ENCODE measurements around the gene CHDH. TPM values are rescaled to one million over a fixed set of nuclear protein-coding genes. Genes with fewer than 3 reads are reported as not detected.

Gene CHDH
- polyA plus RNA-seq, 1 donor (not counting 4 experiments of a cell fraction or from before 2014, with no cell fraction given): not detected

DNA sequence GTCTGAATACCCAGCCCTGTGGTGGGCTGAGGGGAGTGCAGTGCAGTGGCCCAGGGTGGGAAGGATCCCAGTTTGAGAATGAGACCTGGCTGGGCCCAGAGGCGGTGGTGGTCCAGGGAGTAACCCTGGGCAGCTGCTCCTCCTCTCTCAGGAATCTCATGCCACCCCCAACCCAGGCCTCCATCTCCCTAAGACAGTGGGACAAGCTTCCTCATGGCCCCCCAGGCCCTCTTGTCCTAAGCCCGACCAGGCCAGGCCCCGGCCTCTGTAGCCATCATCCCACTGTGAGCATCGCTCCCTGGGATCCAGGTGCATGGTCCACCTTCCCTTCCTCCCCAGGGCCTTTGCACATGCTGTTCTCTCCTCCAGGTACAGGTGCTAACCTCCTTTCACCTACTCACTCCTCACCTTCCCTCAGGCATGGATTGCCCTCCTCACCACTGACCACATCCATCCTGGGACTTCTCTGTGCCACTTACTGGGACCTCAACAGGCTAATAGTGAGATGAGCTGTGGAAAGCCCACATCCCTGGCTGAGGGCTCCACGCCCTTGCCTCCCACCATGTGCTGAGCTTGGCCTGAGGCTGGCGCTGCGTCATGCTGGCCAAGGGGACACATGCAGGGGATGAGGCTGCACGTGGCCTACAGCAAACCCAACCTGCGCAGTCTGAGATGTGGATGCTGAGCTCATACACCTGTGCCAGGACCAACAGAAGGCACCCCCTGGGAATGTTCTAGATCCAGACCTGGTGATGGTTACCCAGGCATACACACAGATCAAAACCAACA lies 9.9 kb downstream of the CHDH start:
- H3K4me3 ChIP-seq (ENCODE audit: control insufficient read depth in 2 of 3, extremely low read depth in 1 of 3, insufficient read depth in 2 of 3, low read depth in 1 of 3, low read length in 3 of 3): no peak overlapping the region
- no peak overlapping the region for H3K4me2 ChIP-seq (ENCODE audit: control insufficient read depth, extremely low read depth, insufficient read depth, low read depth, low read length)

DNA sequence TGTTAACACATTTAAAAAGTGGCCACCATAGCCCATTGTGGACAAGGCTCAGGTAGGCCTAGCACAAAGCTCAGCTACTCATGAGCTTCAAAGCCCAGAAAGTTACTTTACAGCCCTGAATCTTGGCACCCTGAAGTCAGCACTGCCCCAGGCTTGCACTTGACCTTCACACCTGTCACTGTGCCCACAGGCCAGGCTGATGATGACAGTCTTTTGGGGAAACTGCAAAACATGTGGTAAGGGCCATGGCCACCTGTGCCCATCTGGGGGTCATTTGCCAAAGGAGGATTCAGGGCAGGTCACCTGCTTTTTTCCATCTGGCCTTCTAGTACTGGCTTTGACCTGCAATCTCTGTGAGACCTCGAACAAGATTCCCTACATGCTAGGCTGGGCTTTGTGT lies 11.0 kb downstream of the CHDH start:
- no peak for FAIRE-seq
- Histone ChIP-seq H3K36me3 (ENCODE audit: control insufficient read depth in 2 of 2, extremely low read depth in 1 of 2, insufficient read depth in 2 of 2, low read length in 2 of 2) (no peaks in the 10 kb centered on the region), H3K79me2 (ENCODE audit: control insufficient read depth, insufficient read depth, low read length) (no peaks in the 10 kb centered on the region), H3K4me2 (ENCODE audit: control insufficient read depth, extremely low read depth, insufficient read depth, low read depth, low read length) (no peak overlapping the region), H3K9me1 (ENCODE audit: control insufficient read depth, extremely low read depth, insufficient read depth, low read length) (no peaks in the 10 kb centered on the region), H3K27me3 (ENCODE audit: control insufficient read depth, extremely low read depth, insufficient read depth, low read length) (no peaks in the 10 kb centered on the region), H4K20me1 (ENCODE audit: control insufficient read depth, extremely low read depth, insufficient read depth, low read length) (no peaks in the 10 kb centered on the region), H3K4me3 (ENCODE audit: control insufficient read depth in 2 of 3, extremely low read depth in 1 of 3, insufficient read depth in 2 of 3, low read depth in 1 of 3, low read length in 3 of 3) (no peak overlapping the region), H2AFZ (ENCODE audit: control insufficient read depth, low read length) (no peak overlapping the region), H3K9ac (ENCODE audit: control insufficient read depth, extremely low read depth, insufficient read depth, low read length) (no peak overlapping the region), H3K4me1 (ENCODE audit: control insufficient read depth, extremely low read depth, insufficient read depth, low read length) (no peaks in the 10 kb centered on the region), H3K9me3 (ENCODE audit: control insufficient read depth, low read depth, low read length) (no peaks in the 10 kb centered on the region), H3K27ac (ENCODE audit: control insufficient read depth, insufficient read depth, low read length) (no peak overlapping the region)
- no peak for TF ChIP-seq EZH2 (IDR thresholded peaks at IDR 0.05; ENCODE audit: low read length)
- TF ChIP-seq, protein P1, sequence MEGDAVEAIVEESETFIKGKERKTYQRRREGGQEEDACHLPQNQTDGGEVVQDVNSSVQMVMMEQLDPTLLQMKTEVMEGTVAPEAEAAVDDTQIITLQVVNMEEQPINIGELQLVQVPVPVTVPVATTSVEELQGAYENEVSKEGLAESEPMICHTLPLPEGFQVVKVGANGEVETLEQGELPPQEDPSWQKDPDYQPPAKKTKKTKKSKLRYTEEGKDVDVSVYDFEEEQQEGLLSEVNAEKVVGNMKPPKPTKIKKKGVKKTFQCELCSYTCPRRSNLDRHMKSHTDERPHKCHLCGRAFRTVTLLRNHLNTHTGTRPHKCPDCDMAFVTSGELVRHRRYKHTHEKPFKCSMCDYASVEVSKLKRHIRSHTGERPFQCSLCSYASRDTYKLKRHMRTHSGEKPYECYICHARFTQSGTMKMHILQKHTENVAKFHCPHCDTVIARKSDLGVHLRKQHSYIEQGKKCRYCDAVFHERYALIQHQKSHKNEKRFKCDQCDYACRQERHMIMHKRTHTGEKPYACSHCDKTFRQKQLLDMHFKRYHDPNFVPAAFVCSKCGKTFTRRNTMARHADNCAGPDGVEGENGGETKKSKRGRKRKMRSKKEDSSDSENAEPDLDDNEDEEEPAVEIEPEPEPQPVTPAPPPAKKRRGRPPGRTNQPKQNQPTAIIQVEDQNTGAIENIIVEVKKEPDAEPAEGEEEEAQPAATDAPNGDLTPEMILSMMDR (optimal IDR thresholded peaks at IDR 0.05 in 1 of 3, IDR thresholded peaks at IDR 0.05 in 1 of 3, conservative IDR thresholded peaks at IDR 0.05 in 1 of 3; ENCODE audit: extremely low read depth in 1 of 3, insufficient read depth in 2 of 3, low read length in 3 of 3): no peak
- dilution Hi-C loops (cut with MboI; ENCODE audit: extremely low pct_ligation_motif_present, low sequenced_read_pairs): no loop called here
- no peak for DNase-seq (ENCODE audit: low read depth, low spot score)

More for the DNA sequence above, 9.9 kb downstream of the CHDH start:
- no peak for DNase-seq (ENCODE audit: low read depth, low spot score)
- TF ChIP-seq EZH2 (IDR thresholded peaks at IDR 0.05; ENCODE audit: low read length): no peak
- TF ChIP-seq, protein P1 (optimal IDR thresholded peaks at IDR 0.05 in 1 of 3, IDR thresholded peaks at IDR 0.05 in 1 of 3, conservative IDR thresholded peaks at IDR 0.05 in 1 of 3; ENCODE audit: extremely low read depth in 1 of 3, insufficient read depth in 2 of 3, low read length in 3 of 3): no peak
- no peak for FAIRE-seq
- Histone ChIP-seq H3K27me3 (ENCODE audit: control insufficient read depth, extremely low read depth, insufficient read depth, low read length) (no peaks in the 10 kb centered on the region), H3K9me1 (ENCODE audit: control insufficient read depth, extremely low read depth, insufficient read depth, low read length) (no peaks in the 10 kb centered on the region), H3K9ac (ENCODE audit: control insufficient read depth, extremely low read depth, insufficient read depth, low read length) (no peak overlapping the region), H3K27ac (ENCODE audit: control insufficient read depth, insufficient read depth, low read length) (no peak overlapping the region), H4K20me1 (ENCODE audit: control insufficient read depth, extremely low read depth, insufficient read depth, low read length) (no peaks in the 10 kb centered on the region), H3K79me2 (ENCODE audit: control insufficient read depth, insufficient read depth, low read length) (no peaks in the 10 kb centered on the region), H3K4me1 (ENCODE audit: control insufficient read depth, extremely low read depth, insufficient read depth, low read length) (no peaks in the 10 kb centered on the region), H2AFZ (ENCODE audit: control insufficient read depth, low read length) (no peak overlapping the region), H3K36me3 (ENCODE audit: control insufficient read depth in 2 of 2, extremely low read depth in 1 of 2, insufficient read depth in 2 of 2, low read length in 2 of 2) (no peaks in the 10 kb centered on the region), H3K9me3 (ENCODE audit: control insufficient read depth, low read depth, low read length) (no peaks in the 10 kb centered on the region)
- dilution Hi-C loops (cut with MboI; ENCODE audit: extremely low pct_ligation_motif_present, low sequenced_read_pairs): no loop called here

Measured in keratinocyte (primary cell).